IMR-90 (cell line): ENCODE results near the gene PSMD1. TPM values are rescaled to one million over a fixed set of nuclear protein-coding genes. Genes with fewer than 3 reads are reported as not detected.
A peak's percentile ranks its signal among the peaks of the same experiment; 100 is the strongest.

Experiments used
- ATAC-seq: fragments of 200-7000 bp; cut with Tn5 transposase; 2 replicates; pipeline ENCODE4 v1.9.1; 2020; ENCODE audit warnings: low read depth, mild to moderate bottlenecking, moderate library complexity
- BruUV-seq: library from RNA; stranded (reverse); fragments of 400-500 nt; replicated peaks from 2 replicates; lab custom pipeline; 2021; lab: Mats Ljungman, UMichigan
- CTCF ChIA-PET: fragments of 300-600 bp; formaldehyde crosslinking; extraction: SDS; loops from one replicate; lab custom pipeline; 2021; ENCODE audit warnings: antibody characterized with exemption; lab: Yijun Ruan, JAX
- POLR2A ChIA-PET: fragments of 300-600 bp; sonication (Branson Sonifier 250); formaldehyde crosslinking; loops from one replicate; lab custom pipeline; 2022; ENCODE audit warnings: antibody characterized with exemption; ENCODE audit not compliant: unreplicated experiment; lab: Charles Lee
- DNase-seq: peaks from one replicate; pipeline ENCODE4 v3.0.0; 2013
- H2AFZ ChIP-seq: replicated peaks from 2 replicates; pipeline ENCODE3; 2013; ENCODE audit warnings: low read length, mild to moderate bottlenecking; ENCODE audit not compliant: poor library complexity
- H2AK5ac ChIP-seq: 2 replicates; pipeline ENCODE4 v1.6.1; 2013; ENCODE audit warnings: low read depth, low read length, inconsistent platforms
- H2AK9ac ChIP-seq: replicated peaks from 2 replicates; pipeline ENCODE3; 2013; ENCODE audit warnings: mild to moderate bottlenecking, low read depth, low read length, moderate library complexity; ENCODE audit not compliant: poor library complexity
- H2BK120ac ChIP-seq: 2 replicates; pipeline ENCODE4 v1.6.1; 2013; ENCODE audit warnings: low read depth, low read length, inconsistent platforms
- H2BK15ac ChIP-seq: 3 replicates; pipeline ENCODE4 v1.6.1; 2013; ENCODE audit warnings: low read depth, low read length, inconsistent platforms
- H2BK20ac ChIP-seq: 2 replicates; pipeline ENCODE4 v1.6.1; 2013; ENCODE audit warnings: low read depth, mild to moderate bottlenecking, inconsistent platforms, low read length, moderate library complexity
- H2BK5ac ChIP-seq: 2 replicates; pipeline ENCODE4 v1.6.1; 2013; ENCODE audit warnings: mild to moderate bottlenecking, low read depth, low read length, inconsistent platforms; ENCODE audit not compliant: poor library complexity, severe bottlenecking
- H3K14ac ChIP-seq: replicated peaks from 2 replicates; pipeline ENCODE4 v1.6.1; 2013; ENCODE audit warnings: low read depth, low read length, inconsistent platforms
- H3K18ac ChIP-seq: 2 replicates; pipeline ENCODE4 v1.6.1; 2013; ENCODE audit warnings: low read depth, low read length, control low read depth
- H3K23ac ChIP-seq: 2 replicates; pipeline ENCODE4 v1.6.1; 2013; ENCODE audit warnings: low read depth, low read length, inconsistent platforms
- H3K27ac ChIP-seq: 2 replicates; pipeline ENCODE4 v1.5.1; 2013; ENCODE audit warnings: mild to moderate bottlenecking, control low read depth, low read length; ENCODE audit not compliant: insufficient read depth
- H3K27me3 ChIP-seq: 2 replicates; pipeline ENCODE4 v1.6.1; 2013; ENCODE audit warnings: low read length; ENCODE audit not compliant: control insufficient read depth, insufficient read depth
- H3K36me3 ChIP-seq: 2 replicates; pipeline ENCODE4 v1.6.1; 2013; ENCODE audit warnings: low read length, mixed read lengths; ENCODE audit not compliant: control insufficient read depth, insufficient read depth
- H3K4ac ChIP-seq: 2 replicates; pipeline ENCODE4 v1.6.1; 2013; ENCODE audit warnings: low read depth, low read length, inconsistent platforms
- H3K4me1 ChIP-seq: 2 replicates; pipeline ENCODE4 v1.6.1; 2013; ENCODE audit warnings: low read length, mixed read lengths; ENCODE audit not compliant: control insufficient read depth, insufficient read depth
- H3K4me2 ChIP-seq: 2 replicates; pipeline ENCODE4 v1.6.1; 2013; ENCODE audit warnings: low read depth, mild to moderate bottlenecking, control low read depth, low read length, moderate library complexity
- H3K4me3 ChIP-seq: 2 replicates; pipeline ENCODE4 v1.5.1; 2013; ENCODE audit warnings: low read depth, mild to moderate bottlenecking, control low read depth, low read length, moderate library complexity; ENCODE audit not compliant: insufficient read depth
- H3K56ac ChIP-seq: 2 replicates; pipeline ENCODE4 v1.6.1; 2013; ENCODE audit warnings: low read length, inconsistent platforms; ENCODE audit not compliant: insufficient read depth; ENCODE audit errors: extremely low read depth
- H3K79me1 ChIP-seq, 2 experiments: 2 replicates each; pipeline ENCODE4 v1.6.1; 2013; ENCODE audit warnings: low read length in 2 of 2, inconsistent platforms in 1 of 2, low read depth in 1 of 2
- H3K9ac ChIP-seq: 2 replicates; pipeline ENCODE4 v1.6.1; 2013; ENCODE audit warnings: low read depth, low read length, control low read depth
- H3K9me1 ChIP-seq: 2 replicates; pipeline ENCODE4 v1.6.1; 2013; ENCODE audit warnings: low read length, inconsistent platforms; ENCODE audit not compliant: insufficient read depth
- H3K9me3 ChIP-seq: 2 replicates; pipeline ENCODE4 v1.6.1; 2013; ENCODE audit warnings: low read length; ENCODE audit not compliant: control insufficient read depth, insufficient read depth
- H4K20me1 ChIP-seq: 2 replicates; pipeline ENCODE4 v1.6.1; 2013; ENCODE audit warnings: low read length, inconsistent platforms; ENCODE audit not compliant: insufficient read depth
- H4K5ac ChIP-seq: 2 replicates; pipeline ENCODE4 v1.6.1; 2013; ENCODE audit warnings: mild to moderate bottlenecking, low read depth, low read length, control low read depth
- H4K8ac ChIP-seq, 2 experiments: 2 replicates each; pipeline ENCODE4 v1.6.1; 2013; ENCODE audit warnings: low read depth in 2 of 2, low read length in 2 of 2, control low read depth in 1 of 2, inconsistent platforms in 1 of 2
- H4K91ac ChIP-seq: 2 replicates; pipeline ENCODE4 v1.6.1; 2013; ENCODE audit warnings: low read depth, low read length, inconsistent platforms; ENCODE audit not compliant: insufficient read depth
- CHD1 ChIP-seq: IDR thresholded peaks from 2 replicates; pipeline ENCODE4 v1.6.1; 2012; ENCODE audit warnings: low read depth, low read length, improper control_type of control experiment
- MAFK ChIP-seq: IDR thresholded peaks from 2 replicates; pipeline ENCODE4 v1.6.1; 2012; ENCODE audit warnings: low read depth, low read length, improper control_type of control experiment
- MAZ ChIP-seq: IDR thresholded peaks from 2 replicates; pipeline ENCODE4 v1.6.1; 2012; ENCODE audit warnings: low read depth, mild to moderate bottlenecking, low read length, improper control_type of control experiment, moderate library complexity, borderline replicate concordance
- POLR2A ChIP-seq: IDR thresholded peaks from 2 replicates; pipeline ENCODE4 v1.6.1; 2012; ENCODE audit warnings: mild to moderate bottlenecking, low read depth, low read length
- RAD21 ChIP-seq: IDR thresholded peaks from 2 replicates; pipeline ENCODE4 v1.6.1; 2012; ENCODE audit warnings: low read length, improper control_type of control experiment
- SMC3 ChIP-seq: fragments of 150-350 bp; IDR thresholded peaks from 2 replicates; pipeline ENCODE4 v1.6.1; 2016; ENCODE audit warnings: low read depth, mild to moderate bottlenecking, antibody characterized with exemption, low read length, moderate library complexity
- WGBS, 2 experiments: methylation state at CpG; one replicate each; pipeline versions ENCODE4 v1.1.5 to v1.1.7; 2013; ENCODE audit warnings: missing lambda C conversion rate in 2 of 2; ENCODE audit not compliant: insufficient read length in 1 of 2; ENCODE audit errors: extremely low coverage in 2 of 2; 5-methylcytosine and 5-hydroxymethylcytosine counted together
- dilution Hi-C: fragments of 300-500 bp; cut with HindIII; formaldehyde crosslinking; loops from one replicate; pipeline ENCODE4 v1.14.3; 2018; ENCODE audit warnings: low sequenced_read_pairs; ENCODE audit not compliant: unreplicated experiment
- in situ Hi-C: fragments of 300-500 bp; cut with MboI; formaldehyde crosslinking; loops from 3 replicates; pipeline ENCODE4 v1.14.3; 2019; ENCODE audit warnings: low sequenced_read_pairs, inconsistent platforms, mixed read lengths
- intact Hi-C: fragments of 100-400 bp; cut with micrococcal nuclease; formaldehyde crosslinking; loops from 2 replicates; pipeline ENCODE4 v1.10.0; 2022
- polyA plus RNA-seq, 3 experiments: library from polyadenylated mRNA; depleted of rRNA; stranded (reverse); fragments of >200 nt; gene quantifications; 2 replicates each; pipeline ENCODE4 v1.2.3, GENCODE V29; 2012; ENCODE audit warnings: low replicate concordance in 1 of 3
- total RNA-seq: library from RNA; depleted of rRNA; stranded (reverse); fragments of >200 nt; gene quantifications from 2 replicates; pipeline ENCODE4 v1.2.3, GENCODE V29; 2012
- TF ChIP-seq, protein P1 (sequence below): conservative IDR thresholded peaks from 2 replicates; pipeline ENCODE4 v1.5.1; 2012; ENCODE audit warnings: mild to moderate bottlenecking, low read depth, low read length, improper control_type of control experiment

PSMD1 gene
- total and polyA plus RNA-seq, 2 of the 4 experiments (the other 2 are of a cell fraction) = 89.8 to 181 TPM

DNA sequence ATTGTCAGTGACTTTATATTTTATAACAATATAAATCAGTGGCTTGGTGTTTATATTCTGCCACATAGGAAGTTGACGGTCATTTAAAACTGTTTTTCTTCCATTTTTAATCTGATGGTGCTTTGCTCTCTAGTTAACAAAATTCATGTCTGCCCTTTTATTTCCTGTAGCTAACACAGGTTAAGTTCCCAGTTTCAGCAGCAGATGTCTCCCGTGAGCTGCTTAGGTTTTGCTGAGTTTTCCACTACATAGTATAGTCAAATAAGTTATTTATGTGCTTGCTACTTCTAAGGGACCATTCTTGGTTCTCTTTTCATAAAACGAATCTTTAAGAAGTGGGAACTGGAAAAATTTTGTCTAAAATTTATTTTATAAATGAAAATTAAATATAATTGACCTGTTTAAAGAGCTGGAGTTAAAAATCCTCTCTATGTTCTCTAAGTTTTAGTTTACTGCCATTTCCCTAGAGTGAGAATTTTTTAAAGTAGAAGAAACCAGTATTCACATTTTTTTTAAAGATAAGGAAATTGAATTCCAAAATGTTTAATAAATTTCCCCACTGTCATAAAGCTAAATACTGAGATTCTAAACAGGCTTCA lies 47.5 kb downstream of the PSMD1 start:
- in situ Hi-C loops = loop anchor here (10.0 kb wide), 2 partner anchors 311 to 351 kb away; no protein-coding TSS in a partner anchor

More for the DNA sequence above, 47.5 kb downstream of the PSMD1 start:
- Histone ChIP-seq H2BK15ac (no peak overlapping the region), H2AFZ (no peak overlapping the region), H3K56ac (no peak overlapping the region), H3K9me1 (peaks cover 11% of the 10 kb centered on the region), H3K79me1 (peaks cover 15 to 39% of the 10 kb centered on the region in 2 experiments), H4K91ac (no peak overlapping the region; the same call in 1 of the 2 replicates), H3K9ac (no peak overlapping the region), H3K27ac (peak overlapping the region; percentile 15; the same call in 1 of the 2 replicates), H3K4me3 (no peak overlapping the region), H3K4me1 (peaks cover 7% of the 10 kb centered on the region), H3K36me3 (peaks cover 23% of the 10 kb centered on the region), H2BK5ac (peak overlapping the region; percentile 24), H2BK120ac (no peak overlapping the region; the same call in 1 of the 2 replicates), H4K5ac (no peak overlapping the region), H3K4ac (no peak overlapping the region), H4K20me1 (no peaks in the 10 kb centered on the region; the same call in 1 of the 2 replicates), H3K18ac (no peak overlapping the region), H3K9me3 (peaks cover 15% of the 10 kb centered on the region), H2AK5ac (no peak overlapping the region), H3K4me2 (no peak overlapping the region), H2AK9ac (no peak overlapping the region), H3K14ac (no peak overlapping the region), H3K27me3 (no peaks in the 10 kb centered on the region), H4K8ac (peak overlapping the region in 1 of 2 experiments; percentile 11; a peak in 1 of 4 replicates), H2BK20ac (peak overlapping the region; percentile 9; the same call in 1 of the 2 replicates), H3K23ac (no peak overlapping the region)
- ATAC-seq (peak; percentile 94), DNase-seq (peak; percentile 75)
- POLR2A ChIA-PET = no interaction called here
- intact Hi-C loops (loop anchor here (1.0 to 2.0 kb wide), 5 partner anchors 88 to 349 kb away; no protein-coding TSS in a partner anchor), dilution Hi-C loops (no loop called here)
- TF ChIP-seq RAD21 = peak; percentile 90
- peak; percentile 85 for TF ChIP-seq SMC3
- TF ChIP-seq POLR2A = no peak
- TF ChIP-seq, protein P1, sequence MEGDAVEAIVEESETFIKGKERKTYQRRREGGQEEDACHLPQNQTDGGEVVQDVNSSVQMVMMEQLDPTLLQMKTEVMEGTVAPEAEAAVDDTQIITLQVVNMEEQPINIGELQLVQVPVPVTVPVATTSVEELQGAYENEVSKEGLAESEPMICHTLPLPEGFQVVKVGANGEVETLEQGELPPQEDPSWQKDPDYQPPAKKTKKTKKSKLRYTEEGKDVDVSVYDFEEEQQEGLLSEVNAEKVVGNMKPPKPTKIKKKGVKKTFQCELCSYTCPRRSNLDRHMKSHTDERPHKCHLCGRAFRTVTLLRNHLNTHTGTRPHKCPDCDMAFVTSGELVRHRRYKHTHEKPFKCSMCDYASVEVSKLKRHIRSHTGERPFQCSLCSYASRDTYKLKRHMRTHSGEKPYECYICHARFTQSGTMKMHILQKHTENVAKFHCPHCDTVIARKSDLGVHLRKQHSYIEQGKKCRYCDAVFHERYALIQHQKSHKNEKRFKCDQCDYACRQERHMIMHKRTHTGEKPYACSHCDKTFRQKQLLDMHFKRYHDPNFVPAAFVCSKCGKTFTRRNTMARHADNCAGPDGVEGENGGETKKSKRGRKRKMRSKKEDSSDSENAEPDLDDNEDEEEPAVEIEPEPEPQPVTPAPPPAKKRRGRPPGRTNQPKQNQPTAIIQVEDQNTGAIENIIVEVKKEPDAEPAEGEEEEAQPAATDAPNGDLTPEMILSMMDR = peak; percentile 89
- TF ChIP-seq MAZ = no peak
- TF ChIP-seq MAFK = no peak
- no peak for TF ChIP-seq CHD1
- CTCF ChIA-PET = interaction anchor here (0.8 to 2.1 kb wide), 12 partner anchors 9 to 309 kb away, joined by 3 to 25 read pairs (median 4); partner anchors contain the start of gene HTR2B
- no CpG with 5 or more reads among the region's 3 CpGs for WGBS, 2 experiments
- no TSS peak for BruUV-seq
